ENCODE results near the gene NAPG. TPM values are rescaled to one million over a fixed set of nuclear protein-coding genes. Genes with fewer than 3 reads are reported as not detected.
"Not testable (repeated sequence)": the region's sequence is repeated elsewhere in the genome, so short reads cannot be mapped to it uniquely, and the experiment has no call there.

NAPG gene
- total RNA-seq, 1 donor from 2014 or later: 23.6 TPM

DNA sequence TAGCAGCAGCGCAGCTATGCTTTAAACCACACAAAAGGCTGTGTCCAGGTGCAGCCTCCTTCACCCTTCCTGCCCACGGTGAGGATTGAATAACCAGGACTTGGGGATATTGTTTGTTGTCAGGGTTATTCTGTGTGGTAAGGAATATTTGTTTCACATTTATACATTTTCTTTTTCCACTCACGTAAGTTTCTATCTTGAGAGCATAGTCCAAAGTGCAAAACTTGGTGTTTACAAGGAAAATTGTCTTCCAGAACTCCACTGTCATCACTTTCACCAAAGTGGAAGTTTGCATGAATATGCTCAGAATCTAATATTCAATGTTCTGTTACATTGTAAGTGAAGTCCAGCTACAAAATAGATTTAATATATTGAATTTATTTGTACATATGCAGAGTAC is 26.4 kb downstream of the NAPG start:
- no peaks in the 10 kb centered on the region for H3K4me1 Mint-ChIP-seq
- peaks cover 5% of the 10 kb centered on the region for H3K9me3 Mint-ChIP-seq
- no peak overlapping the region for H3K4me3 Mint-ChIP-seq
- H3K27ac Mint-ChIP-seq (ENCODE audit: unreplicated experiment): no peak overlapping the region
- H3K27me3 Mint-ChIP-seq (ENCODE audit: low read depth): no peaks in the 10 kb centered on the region
- TF ChIP-seq, protein P1, sequence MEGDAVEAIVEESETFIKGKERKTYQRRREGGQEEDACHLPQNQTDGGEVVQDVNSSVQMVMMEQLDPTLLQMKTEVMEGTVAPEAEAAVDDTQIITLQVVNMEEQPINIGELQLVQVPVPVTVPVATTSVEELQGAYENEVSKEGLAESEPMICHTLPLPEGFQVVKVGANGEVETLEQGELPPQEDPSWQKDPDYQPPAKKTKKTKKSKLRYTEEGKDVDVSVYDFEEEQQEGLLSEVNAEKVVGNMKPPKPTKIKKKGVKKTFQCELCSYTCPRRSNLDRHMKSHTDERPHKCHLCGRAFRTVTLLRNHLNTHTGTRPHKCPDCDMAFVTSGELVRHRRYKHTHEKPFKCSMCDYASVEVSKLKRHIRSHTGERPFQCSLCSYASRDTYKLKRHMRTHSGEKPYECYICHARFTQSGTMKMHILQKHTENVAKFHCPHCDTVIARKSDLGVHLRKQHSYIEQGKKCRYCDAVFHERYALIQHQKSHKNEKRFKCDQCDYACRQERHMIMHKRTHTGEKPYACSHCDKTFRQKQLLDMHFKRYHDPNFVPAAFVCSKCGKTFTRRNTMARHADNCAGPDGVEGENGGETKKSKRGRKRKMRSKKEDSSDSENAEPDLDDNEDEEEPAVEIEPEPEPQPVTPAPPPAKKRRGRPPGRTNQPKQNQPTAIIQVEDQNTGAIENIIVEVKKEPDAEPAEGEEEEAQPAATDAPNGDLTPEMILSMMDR (conservative IDR thresholded peaks at IDR 0.05): no peak
- DNase-seq (ENCODE audit: low read depth, low spot score): no peak
- H3K36me3 Mint-ChIP-seq (ENCODE audit: low read depth): peaks cover 42% of the 10 kb centered on the region

DNA sequence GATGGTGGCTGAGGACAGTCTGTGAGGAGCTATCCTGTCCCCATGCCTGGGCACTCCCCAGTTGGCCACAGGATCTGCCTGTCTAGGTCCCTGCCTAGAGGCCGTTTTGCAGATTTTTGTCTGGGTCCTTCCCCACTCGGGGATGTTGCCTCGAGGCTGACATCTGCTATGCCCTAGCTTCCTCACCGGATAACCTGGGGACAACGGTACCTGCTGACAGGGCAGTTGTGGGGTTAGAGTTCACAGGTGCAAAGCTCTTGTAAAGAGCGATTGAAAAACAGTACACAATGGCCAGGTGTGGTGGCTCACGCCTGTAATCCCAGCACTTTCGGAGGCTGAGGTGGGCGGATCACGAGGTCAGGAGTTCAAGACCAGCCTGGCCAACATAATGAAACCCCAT is 30.4 kb downstream of the NAPG start:
- H3K4me3 Mint-ChIP-seq; H3K27me3 Mint-ChIP-seq (ENCODE audit: low read depth); H3K4me1 Mint-ChIP-seq; H3K27ac Mint-ChIP-seq (ENCODE audit: unreplicated experiment); DNase-seq (ENCODE audit: low read depth, low spot score); H3K9me3 Mint-ChIP-seq: not testable (repeated sequence)
- H3K36me3 Mint-ChIP-seq (ENCODE audit: low read depth): peaks cover 37% of the 10 kb centered on the region

DNA sequence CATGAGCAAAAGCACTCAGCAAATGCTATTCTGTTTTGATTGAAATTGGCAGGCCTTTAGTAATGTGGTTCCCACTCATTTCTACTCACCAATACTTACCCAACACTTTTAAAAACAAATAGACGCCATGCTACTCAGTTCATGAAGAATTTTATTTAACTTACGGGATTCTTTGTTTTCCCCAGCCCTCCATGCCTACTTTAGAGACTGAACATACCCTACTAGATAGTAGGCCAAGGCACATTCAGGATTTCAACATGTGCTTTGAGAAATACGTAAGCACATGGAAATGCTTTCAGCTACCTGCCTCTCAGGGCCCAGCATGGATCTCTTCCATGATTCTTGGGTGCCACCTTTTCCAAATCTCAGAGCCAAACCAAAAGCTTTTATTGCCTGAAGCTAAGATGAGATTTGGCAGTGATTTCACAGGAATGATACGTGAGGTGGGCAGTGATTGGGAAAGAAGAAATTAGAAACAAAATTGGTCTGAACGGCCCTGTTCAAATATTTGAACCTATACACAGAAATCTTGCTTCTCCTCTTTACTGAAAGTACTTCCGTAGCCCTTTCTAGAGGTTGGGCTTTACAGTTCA is 31.4 kb downstream of the NAPG start:
- no peak overlapping the region for H3K4me3 Mint-ChIP-seq
- no peaks in the 10 kb centered on the region for H3K27me3 Mint-ChIP-seq (ENCODE audit: low read depth)
- peaks cover 9% of the 10 kb centered on the region for H3K4me1 Mint-ChIP-seq
- H3K9me3 Mint-ChIP-seq: peaks cover 7% of the 10 kb centered on the region
- H3K27ac Mint-ChIP-seq (ENCODE audit: unreplicated experiment): no peak overlapping the region
- DNase-seq (ENCODE audit: low read depth, low spot score): no peak
- TF ChIP-seq, protein P1 (conservative IDR thresholded peaks at IDR 0.05): no peak
- H3K36me3 Mint-ChIP-seq (ENCODE audit: low read depth): peaks cover 34% of the 10 kb centered on the region

DNA sequence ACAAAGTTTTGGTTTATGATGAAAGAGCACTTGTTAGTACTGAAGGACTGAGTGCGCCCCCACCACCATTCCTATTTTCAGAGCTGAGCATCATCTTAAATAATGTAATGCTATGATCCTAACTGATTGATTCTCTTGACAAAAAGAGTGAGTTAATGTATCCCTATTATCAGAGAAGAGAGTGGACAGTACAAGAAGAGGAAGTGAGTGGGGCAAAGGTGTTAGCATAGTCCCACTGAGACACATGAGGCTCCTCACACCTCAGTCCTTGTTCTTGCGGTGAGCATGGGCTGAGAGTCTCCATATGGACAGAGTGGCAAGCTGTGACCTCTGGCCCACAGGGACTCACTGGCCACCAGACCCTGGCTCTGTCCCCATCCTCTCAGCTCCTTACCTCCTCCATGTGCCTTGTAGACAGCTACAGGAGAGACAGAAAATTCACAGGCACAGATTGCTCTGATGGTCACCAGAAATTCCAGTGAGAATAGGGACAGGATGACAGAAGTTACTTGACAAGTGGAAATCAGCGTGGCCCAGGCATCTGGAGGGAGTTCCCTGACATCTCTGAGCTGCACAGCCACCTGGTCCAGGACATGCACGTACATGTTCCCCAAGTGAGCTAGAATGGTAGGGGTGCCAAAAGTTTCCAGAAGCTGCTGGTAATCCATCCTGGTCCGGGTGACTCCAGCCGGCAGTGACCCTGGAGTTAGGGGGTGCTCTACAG is 32.6 kb downstream of the NAPG start:
- peaks cover 32% of the 10 kb centered on the region for H3K36me3 Mint-ChIP-seq (ENCODE audit: low read depth)
- H3K27me3 Mint-ChIP-seq (ENCODE audit: low read depth): no peaks in the 10 kb centered on the region
- H3K9me3 Mint-ChIP-seq: peaks cover 7% of the 10 kb centered on the region
- TF ChIP-seq, protein P1 (conservative IDR thresholded peaks at IDR 0.05): no peak
- no peak overlapping the region for H3K27ac Mint-ChIP-seq (ENCODE audit: unreplicated experiment)
- DNase-seq (ENCODE audit: low read depth, low spot score): no peak
- no peak overlapping the region for H3K4me3 Mint-ChIP-seq
- H3K4me1 Mint-ChIP-seq: peaks cover 9% of the 10 kb centered on the region

DNA sequence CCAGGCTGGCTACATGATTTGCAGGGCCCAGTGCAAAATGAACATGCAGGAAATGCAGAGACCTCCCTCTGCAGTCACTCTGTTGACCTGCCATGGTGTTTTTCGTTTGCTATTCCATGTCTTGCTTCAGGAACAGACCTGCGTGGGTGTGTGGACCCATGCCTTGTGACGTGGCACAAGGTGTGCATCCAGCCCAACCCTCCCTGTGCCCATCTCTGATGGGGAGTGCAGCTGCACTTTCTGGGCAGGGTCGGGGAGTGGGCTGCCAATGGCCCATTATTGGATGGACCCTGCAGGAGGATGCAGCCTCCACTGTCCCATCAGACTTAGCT is 33.1 kb downstream of the NAPG start:
- TF ChIP-seq, protein P1 (conservative IDR thresholded peaks at IDR 0.05): no peak
- H3K27me3 Mint-ChIP-seq (ENCODE audit: low read depth): no peaks in the 10 kb centered on the region
- peaks cover 32% of the 10 kb centered on the region for H3K36me3 Mint-ChIP-seq (ENCODE audit: low read depth)

More for the DNA sequence above, 33.1 kb downstream of the NAPG start:
- Mint-ChIP-seq H3K27ac (ENCODE audit: unreplicated experiment) (no peak overlapping the region), H3K4me3 (no peak overlapping the region), H3K4me1 (peaks cover 9% of the 10 kb centered on the region), H3K9me3 (peaks cover 7% of the 10 kb centered on the region)
- no peak for DNase-seq (ENCODE audit: low read depth, low spot score)
